Keratinocyte (primary cell): ENCODE data around the gene ZACN. TPM values are rescaled to one million over a fixed set of nuclear protein-coding genes. Genes with fewer than 3 reads are reported as not detected.

Experiments used
- DNase-seq: peaks from one replicate; pipeline ENCODE4 v3.0.0-alpha.2; 2011; ENCODE audit warnings: low read depth, missing footprints, low spot score
- FAIRE-seq: peaks from 2 replicates; lab custom pipeline; 2011; peaks lifted over from hg19 to GRCh38; lab: Jason Lieb, UNC
- H2AFZ ChIP-seq: 2 replicates; pipeline ENCODE4 v1.6.0; 2012; ENCODE audit warnings: low read length, control low read depth, inconsistent platforms; ENCODE audit not compliant: control insufficient read depth
- H3K27ac ChIP-seq: 2 replicates; pipeline ENCODE4 v1.5.1; 2011; ENCODE audit warnings: low read length; ENCODE audit not compliant: control insufficient read depth, insufficient read depth
- H3K27me3 ChIP-seq: 3 replicates; pipeline ENCODE4 v1.6.0; 2011; ENCODE audit warnings: low read length; ENCODE audit not compliant: control insufficient read depth, insufficient read depth; ENCODE audit errors: extremely low read depth
- H3K36me3 ChIP-seq, 2 experiments: 2 replicates in 1 of 2; 3 replicates in 1 of 2; pipeline ENCODE4 v1.5.1; 2011; ENCODE audit warnings: low read length in 2 of 2, mild to moderate bottlenecking in 1 of 2; ENCODE audit not compliant: control insufficient read depth in 2 of 2, insufficient read depth in 2 of 2; ENCODE audit errors: extremely low read depth in 1 of 2
- H3K4me1 ChIP-seq: 3 replicates; pipeline ENCODE4 v1.5.1; 2011; ENCODE audit warnings: low read length; ENCODE audit not compliant: control insufficient read depth, insufficient read depth; ENCODE audit errors: extremely low read depth
- H3K4me2 ChIP-seq: 3 replicates; pipeline ENCODE4 v1.6.0; 2011; ENCODE audit warnings: low read depth, low read length; ENCODE audit not compliant: control insufficient read depth, insufficient read depth; ENCODE audit errors: extremely low read depth
- H3K4me3 ChIP-seq, 3 experiments: fragments of 200-600 bp in 1 of 3; sonication (generic) in 1 of 3; 2 replicates in 2 of 3; 3 replicates in 1 of 3; pipeline ENCODE4 v1.5.1; 2011 to 2016; ENCODE audit warnings: low read length in 3 of 3, mild to moderate bottlenecking in 3 of 3, control low read depth in 2 of 3, inconsistent platforms in 1 of 3, low read depth in 1 of 3, mixed read lengths in 1 of 3, mixed run types in 1 of 3, moderate library complexity in 1 of 3; ENCODE audit not compliant: control insufficient read depth in 2 of 3, insufficient read depth in 2 of 3; ENCODE audit errors: extremely low read depth in 1 of 3
- H3K79me2 ChIP-seq: 2 replicates; pipeline ENCODE4 v1.6.0; 2012; ENCODE audit warnings: low read length; ENCODE audit not compliant: control insufficient read depth, insufficient read depth
- H3K9ac ChIP-seq: 3 replicates; pipeline ENCODE4 v1.6.0; 2011; ENCODE audit warnings: low read length; ENCODE audit not compliant: control insufficient read depth, insufficient read depth; ENCODE audit errors: extremely low read depth
- H3K9me1 ChIP-seq: 3 replicates; pipeline ENCODE4 v1.6.0; 2011; ENCODE audit warnings: low read length; ENCODE audit not compliant: control insufficient read depth, insufficient read depth; ENCODE audit errors: extremely low read depth
- H3K9me3 ChIP-seq: 2 replicates; pipeline ENCODE4 v1.5.1; 2012; ENCODE audit warnings: low read depth, low read length; ENCODE audit not compliant: control insufficient read depth
- H4K20me1 ChIP-seq: 3 replicates; pipeline ENCODE4 v1.6.0; 2011; ENCODE audit warnings: low read length; ENCODE audit not compliant: control insufficient read depth, insufficient read depth; ENCODE audit errors: extremely low read depth
- EZH2 ChIP-seq: IDR thresholded peaks from one replicate; pipeline ENCODE4 v1.6.1; 2012; ENCODE audit warnings: inconsistent platforms, mild to moderate bottlenecking, low read length, moderate library complexity
- dilution Hi-C: fragments of 300-500 bp; cut with MboI; formaldehyde crosslinking; loops from one replicate; pipeline ENCODE4 v1.7.0; 2020; ENCODE audit warnings: low sequenced_read_pairs; ENCODE audit not compliant: extremely low pct_ligation_motif_present
- polyA plus RNA-seq, 5 experiments: library from polyadenylated mRNA; depleted of rRNA in 3 of 5; stranded (reverse) in 3 of 5; stranded (forward) in 1 of 5; unstranded in 1 of 5; fragments of >200 nt; gene quantifications; 1 replicate in 1 of 5; 2 replicates in 3 of 5; 3 replicates in 1 of 5; pipeline versions ENCODE4 v1.2.1 to v1.2.3, GENCODE V29; 2011 to 2012; ENCODE audit warnings: missing spikeins in 2 of 5, low read depth in 1 of 5, low replicate concordance in 1 of 5
- small RNA-seq, 3 experiments: library from RNA; depleted of rRNA; stranded (forward); fragments of <200 nt; gene quantifications; one replicate each; pipeline ENCODE3, GENCODE V24; 2012; ENCODE audit warnings: low read depth in 3 of 3, low replicate concordance in 1 of 3; ENCODE audit not compliant: insufficient read length in 3 of 3
- TF ChIP-seq, protein P1 (sequence below), 3 experiments: IDR thresholded peaks in 1 of 3; conservative IDR thresholded peaks in 1 of 3; optimal IDR thresholded peaks in 1 of 3; 2 replicates in 2 of 3; 3 replicates in 1 of 3; pipeline versions ENCODE3 to v1.5.1; 2011; ENCODE audit warnings: low read length in 3 of 3, mild to moderate bottlenecking in 3 of 3, moderate library complexity in 2 of 3, control low read depth in 1 of 3, inconsistent platforms in 1 of 3; ENCODE audit not compliant: insufficient read depth in 2 of 3; ENCODE audit errors: extremely low read depth in 1 of 3

The ZACN gene
- polyA plus RNA-seq, 1 donor (not counting 4 experiments of a cell fraction or from before 2014, with no cell fraction given) = not detected

DNA sequence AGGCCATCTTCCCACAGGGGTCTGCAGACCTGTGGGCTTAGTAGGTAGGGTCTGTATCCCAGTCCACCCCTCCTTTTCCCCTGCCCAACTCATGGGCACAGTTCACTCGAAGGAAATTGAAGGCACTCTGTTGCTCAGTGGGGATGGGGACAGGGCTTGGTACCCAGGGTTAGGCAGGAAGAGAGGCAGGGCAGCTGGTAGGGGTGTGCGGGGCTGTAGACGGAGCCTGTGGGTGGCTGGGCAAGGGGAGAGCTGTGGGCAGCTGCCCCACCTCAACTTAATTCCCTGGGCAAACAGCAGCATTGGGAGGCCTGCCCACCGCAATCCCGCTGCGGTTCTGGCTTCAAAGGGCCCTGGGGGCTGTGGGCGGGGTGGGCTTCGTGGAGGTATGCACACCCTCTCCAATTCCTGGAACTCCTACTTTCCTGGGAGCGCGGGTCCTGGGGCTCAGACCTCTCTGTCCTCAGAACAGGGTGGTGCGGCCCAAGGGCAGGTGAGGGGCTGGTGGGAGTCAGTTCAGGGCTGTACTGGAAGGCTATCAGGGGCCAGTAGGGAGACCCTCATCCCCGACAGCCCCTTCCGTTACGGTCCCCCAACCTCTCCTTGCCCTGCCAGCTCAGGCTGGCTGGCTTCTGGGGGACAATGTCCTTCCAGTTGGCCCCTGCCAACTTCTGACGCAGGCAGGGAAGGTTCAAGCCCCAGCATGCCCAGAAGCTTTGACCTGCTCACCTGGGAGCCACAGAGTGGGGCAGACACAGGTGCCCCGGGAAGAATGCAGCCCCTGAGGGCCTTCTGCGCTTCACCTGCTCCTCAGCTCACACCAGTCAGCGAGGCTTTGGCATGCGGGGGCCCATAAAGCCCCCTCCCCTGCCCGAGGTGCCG lies 53.0 kb downstream of the ZACN start:
- FAIRE-seq (no peak), DNase-seq (peak; percentile 57)
- Histone ChIP-seq H3K9me1 (no peaks in the 10 kb centered on the region), H3K4me1 (peaks cover 10% of the 10 kb centered on the region), H2AFZ (no peak overlapping the region), H3K4me2 (peak overlapping the region; percentile 48), H3K27ac (no peak overlapping the region), H3K9ac (no peak overlapping the region), H3K27me3 (peaks cover 6% of the 10 kb centered on the region), H3K36me3 (no peaks in the 10 kb centered on the region), H3K79me2 (no peaks in the 10 kb centered on the region), H3K4me3 (no peak overlapping the region), H4K20me1 (no peaks in the 10 kb centered on the region), H3K9me3 (no peaks in the 10 kb centered on the region)
- TF ChIP-seq EZH2 = no peak
- TF ChIP-seq, protein P1, sequence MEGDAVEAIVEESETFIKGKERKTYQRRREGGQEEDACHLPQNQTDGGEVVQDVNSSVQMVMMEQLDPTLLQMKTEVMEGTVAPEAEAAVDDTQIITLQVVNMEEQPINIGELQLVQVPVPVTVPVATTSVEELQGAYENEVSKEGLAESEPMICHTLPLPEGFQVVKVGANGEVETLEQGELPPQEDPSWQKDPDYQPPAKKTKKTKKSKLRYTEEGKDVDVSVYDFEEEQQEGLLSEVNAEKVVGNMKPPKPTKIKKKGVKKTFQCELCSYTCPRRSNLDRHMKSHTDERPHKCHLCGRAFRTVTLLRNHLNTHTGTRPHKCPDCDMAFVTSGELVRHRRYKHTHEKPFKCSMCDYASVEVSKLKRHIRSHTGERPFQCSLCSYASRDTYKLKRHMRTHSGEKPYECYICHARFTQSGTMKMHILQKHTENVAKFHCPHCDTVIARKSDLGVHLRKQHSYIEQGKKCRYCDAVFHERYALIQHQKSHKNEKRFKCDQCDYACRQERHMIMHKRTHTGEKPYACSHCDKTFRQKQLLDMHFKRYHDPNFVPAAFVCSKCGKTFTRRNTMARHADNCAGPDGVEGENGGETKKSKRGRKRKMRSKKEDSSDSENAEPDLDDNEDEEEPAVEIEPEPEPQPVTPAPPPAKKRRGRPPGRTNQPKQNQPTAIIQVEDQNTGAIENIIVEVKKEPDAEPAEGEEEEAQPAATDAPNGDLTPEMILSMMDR (optimal IDR thresholded peaks at IDR 0.05 in 1 of 3, IDR thresholded peaks at IDR 0.05 in 1 of 3, conservative IDR thresholded peaks at IDR 0.05 in 1 of 3; ENCODE audit: extremely low read depth in 1 of 3, insufficient read depth in 2 of 3, low read length in 3 of 3) = no peak
- dilution Hi-C loops = no loop called here

Small RNA genes within 50 kb of the gene (small RNA-seq; reads per million reads assigned to genes)
- 0 to 0.33 (median 0.25) reads per million in 3 experiments for gene MIR6868

Other genes with a start within 250 kb of the ZACN start
- 0.25 to 0.79 TPM (median 0.36 TPM) in 3 replicates for gene UNC13D, start 234.8 kb upstream of the ZACN start, polyA plus RNA-seq
- 17.0 to 41.4 TPM (median 23.3 TPM) in 3 replicates for gene WBP2, start 223.8 kb upstream of the ZACN start, polyA plus RNA-seq
- 9.4 to 20.7 TPM (median 10.9 TPM) in 3 replicates for gene TRIM47, start 200.6 kb upstream of the ZACN start, polyA plus RNA-seq
- 7.4 to 10.6 TPM (median 7.8 TPM) in 3 replicates for gene TRIM65, start 182.2 kb upstream of the ZACN start, polyA plus RNA-seq
- gene MRPL38, start 174.3 kb upstream of the ZACN start, polyA plus RNA-seq = 25.2 to 33.8 TPM (median 30.0 TPM) in 3 replicates
- 3.0 to 6.2 TPM (median 4.3 TPM) in 3 replicates for gene FBF1, start 138.1 kb upstream of the ZACN start, polyA plus RNA-seq
- 29.7 to 42.8 TPM (median 31.8 TPM) in 3 replicates for gene ACOX1, start 100.0 kb upstream of the ZACN start, polyA plus RNA-seq
- 11.7 to 22.3 TPM (median 15.6 TPM) in 3 replicates for gene TEN1, start 99.9 kb upstream of the ZACN start, polyA plus RNA-seq
- gene CDK3, start 78.3 kb upstream of the ZACN start, polyA plus RNA-seq = 1.8 to 3.6 TPM (median 2.0 TPM) in 3 replicates
- gene EVPL, start 51.9 kb upstream of the ZACN start, polyA plus RNA-seq = 6.4 to 11.9 TPM (median 7.6 TPM) in 3 replicates
- 59.0 to 87.1 TPM (median 81.3 TPM) in 3 replicates for gene SRP68, start 6.7 kb upstream of the ZACN start, polyA plus RNA-seq
- gene GALR2, start 4.4 kb upstream of the ZACN start, polyA plus RNA-seq = 0.06 TPM in 1 of 3 replicates, not detected in the others
- 60.6 to 90.9 TPM (median 61.0 TPM) in 3 replicates for gene EXOC7, start 24.6 kb downstream of the ZACN start, polyA plus RNA-seq
- gene FOXJ1, start 62.1 kb downstream of the ZACN start, polyA plus RNA-seq = 0.01 to 0.03 TPM (median 0.02 TPM) in 3 replicates
- gene RNF157, start 161.3 kb downstream of the ZACN start, polyA plus RNA-seq = not detected in 3 replicates
- gene UBALD2, start 186.2 kb downstream of the ZACN start, polyA plus RNA-seq = 9.4 to 33.9 TPM (median 28.7 TPM) in 3 replicates
- gene QRICH2, start 229.1 kb downstream of the ZACN start, polyA plus RNA-seq = 1.1 to 4.8 TPM (median 1.6 TPM) in 3 replicates